HEK293T (cell line): ENCODE results near the gene RNF220.

Source experiments
- CTCF ChIA-PET: fragments of 350-600 bp; formaldehyde crosslinking; extraction: SDS; loops from one replicate; lab custom pipeline; 2021; ENCODE audit warnings: antibody characterized with exemption, inconsistent platforms; lab: Yijun Ruan, JAX
- POLR2A ChIA-PET: fragments of 350-600 bp; formaldehyde crosslinking; extraction: SDS; loops from one replicate; lab custom pipeline; 2020; ENCODE audit warnings: antibody characterized with exemption, inconsistent platforms; lab: Yijun Ruan, JAX
- DNase-seq: peaks from one replicate; pipeline ENCODE4 v3.0.0; 2012; ENCODE audit warnings: mixed read lengths; ENCODE audit errors: extremely low spot score
- ARNT ChIP-seq: fragments of 450-650 bp; IDR thresholded peaks from 2 replicates; pipeline ENCODE4 v1.6.1; 2017; ENCODE audit warnings: mild to moderate bottlenecking
- BHLHE40 ChIP-seq: fragments of 450-650 bp; IDR thresholded peaks from 2 replicates; pipeline ENCODE4 v1.6.1; 2016; ENCODE audit warnings: mild to moderate bottlenecking, moderate library complexity, borderline replicate concordance
- CTBP1 ChIP-seq: fragments of 450-650 bp; IDR thresholded peaks from 2 replicates; pipeline ENCODE4 v1.6.1; 2016; ENCODE audit warnings: borderline replicate concordance
- ELF4 ChIP-seq: fragments of 450-650 bp; IDR thresholded peaks from 2 replicates; pipeline ENCODE4 v1.6.1; 2017; ENCODE audit warnings: antibody characterized with exemption
- FOXA1 ChIP-seq: fragments of 450-650 bp; IDR thresholded peaks from 2 replicates; pipeline ENCODE4 v1.6.1; 2016; ENCODE audit warnings: mild to moderate bottlenecking
- FOXK2 ChIP-seq: fragments of 450-650 bp; IDR thresholded peaks from 2 replicates; pipeline ENCODE4 v1.6.1; 2016; ENCODE audit warnings: mild to moderate bottlenecking
- FOXM1 ChIP-seq: fragments of 450-650 bp; IDR thresholded peaks from 2 replicates; pipeline ENCODE4 v1.6.1; 2017; ENCODE audit warnings: mild to moderate bottlenecking, borderline replicate concordance
- HDGF ChIP-seq: fragments of 450-650 bp; IDR thresholded peaks from 2 replicates; pipeline ENCODE4 v1.6.1; 2017; ENCODE audit warnings: antibody characterized with exemption, borderline replicate concordance
- L3MBTL2 ChIP-seq: fragments of 450-650 bp; conservative IDR thresholded peaks from 2 replicates; pipeline ENCODE4 v1.6.1; 2016; ENCODE audit warnings: mild to moderate bottlenecking
- LEF1 ChIP-seq: fragments of 450-650 bp; IDR thresholded peaks from 2 replicates; pipeline ENCODE4 v1.6.1; 2017; ENCODE audit warnings: mild to moderate bottlenecking, borderline replicate concordance
- NFRKB ChIP-seq: fragments of 450-650 bp; IDR thresholded peaks from 2 replicates; pipeline ENCODE4 v1.6.1; 2016; ENCODE audit warnings: mild to moderate bottlenecking, moderate library complexity
- PKNOX1 ChIP-seq: fragments of 450-650 bp; IDR thresholded peaks from 2 replicates; pipeline ENCODE4 v1.6.1; 2016
- SP1 ChIP-seq: fragments of 450-650 bp; IDR thresholded peaks from 2 replicates; pipeline ENCODE4 v1.6.1; 2017
- SUZ12 ChIP-seq: fragments of 450-650 bp; IDR thresholded peaks from 2 replicates; pipeline ENCODE4 v1.6.1; 2016; ENCODE audit warnings: mild to moderate bottlenecking
- TARDBP ChIP-seq: fragments of 450-650 bp; IDR thresholded peaks from 2 replicates; pipeline ENCODE4 v1.6.1; 2016
- ZNF384 ChIP-seq: fragments of 450-650 bp; IDR thresholded peaks from 2 replicates; pipeline ENCODE4 v1.6.1; 2016

RNF220 gene

GRCh38 chr1:44423591-44424537 is 18.8 kb downstream of the RNF220 start:
- TF ChIP-seq BHLHE40 (no peak), FOXK2 (no peak)
- ChIA-PET POLR2A (interaction anchor here (1.9 kb wide), 1 partner anchor 19 kb away, joined by 4 read pairs; no protein-coding TSS in a partner anchor), CTCF (no interaction called here)
- no peak for DNase-seq

DNA sequence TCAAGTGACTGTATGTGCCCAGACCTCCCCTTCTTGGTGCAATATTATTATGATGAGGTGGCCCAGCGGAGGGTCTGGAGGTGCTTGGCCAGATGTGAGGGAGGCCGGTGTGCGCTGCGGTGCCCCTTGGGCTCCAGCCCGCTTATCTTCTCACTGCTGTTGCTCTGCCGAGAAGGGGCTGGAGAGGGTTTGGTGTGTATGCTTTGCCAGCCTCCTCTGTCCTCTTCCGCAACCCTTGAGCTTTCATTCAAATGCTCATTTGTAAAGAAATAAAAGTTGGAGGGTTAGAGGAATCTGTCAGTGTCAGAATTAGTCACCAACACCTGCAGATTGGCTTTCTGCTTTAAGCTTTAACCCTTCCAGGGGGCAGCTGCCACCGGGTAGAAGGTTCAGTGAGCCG is 19.7 kb downstream of the RNF220 start:
- POLR2A ChIA-PET = interaction anchor here (0.9 to 1.6 kb wide), 2 partner anchors 15 to 297 kb away, joined by 3 to 4 read pairs; no protein-coding TSS in a partner anchor
- TF ChIP-seq ZNF384 (no peak), BHLHE40 (no peak), CTBP1 (no peak), FOXA1 (no peak), HDGF (no peak), ARNT (no peak), TARDBP (no peak), NFRKB (no peak), ELF4 (no peak), SP1 (no peak), PKNOX1 (no peak), LEF1 (no peak), FOXM1 (no peak), FOXK2 (no peak), SUZ12 (no peak), L3MBTL2 (no peak)
- CTCF ChIA-PET = no interaction called here
- DNase-seq = no peak

DNA sequence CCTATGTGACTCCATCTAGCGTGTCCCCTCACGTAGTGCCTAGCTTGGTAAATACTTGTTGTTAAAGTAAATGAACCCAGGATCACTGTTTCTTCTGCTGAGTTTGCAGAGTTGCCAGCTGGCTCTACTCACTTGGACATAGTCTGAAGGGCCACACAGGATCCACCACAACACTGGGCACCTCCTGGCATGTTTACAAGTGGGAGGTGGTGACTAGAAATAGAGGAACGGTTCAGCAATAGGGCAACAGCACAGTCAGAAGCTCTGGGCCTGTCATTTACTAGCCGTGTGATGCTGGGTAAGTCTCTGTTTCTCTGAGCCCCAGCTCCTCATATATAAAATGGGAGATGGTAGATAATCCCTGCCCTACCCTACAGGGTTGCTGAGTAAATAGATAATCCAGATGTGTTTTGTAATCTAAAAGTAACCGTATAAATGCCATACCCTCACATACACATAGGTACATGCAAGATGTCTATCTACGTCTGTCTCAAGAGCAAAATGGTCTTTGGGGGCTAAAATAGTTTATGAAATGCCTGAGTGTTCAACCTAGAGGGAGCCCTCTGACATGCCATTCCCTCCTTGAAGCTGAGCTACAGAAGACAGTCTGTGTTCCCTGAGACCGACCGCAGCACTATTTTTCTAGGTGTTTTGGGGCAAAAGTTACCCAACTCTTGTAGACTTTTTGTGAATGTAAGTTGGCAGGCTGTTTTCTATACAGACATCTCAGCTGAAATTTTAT is 20.5 kb downstream of the RNF220 start:
- ChIA-PET POLR2A (interaction anchor here (0.9 to 1.6 kb wide), 3 partner anchors 12 to 296 kb away, joined by 3 to 4 read pairs (median 3); no protein-coding TSS in a partner anchor), CTCF (interaction anchor here (0.7 kb wide), 1 partner anchor 14 kb away, joined by 3 read pairs; no protein-coding TSS in a partner anchor)
- no peak for TF ChIP-seq FOXA1
- no peak for TF ChIP-seq SP1
- TF ChIP-seq FOXM1 = no peak
- no peak for TF ChIP-seq LEF1
- TF ChIP-seq FOXK2 = no peak
- no peak for TF ChIP-seq ZNF384
- TF ChIP-seq ELF4 = no peak
- TF ChIP-seq TARDBP = no peak
- TF ChIP-seq NFRKB = no peak
- TF ChIP-seq PKNOX1 = no peak
- no peak for TF ChIP-seq L3MBTL2
- no peak for TF ChIP-seq SUZ12
- no peak for TF ChIP-seq CTBP1
- no peak for TF ChIP-seq HDGF
- DNase-seq = no peak

- POLR2A ChIA-PET = no interaction called here
- CTCF ChIA-PET = no interaction called here
- DNase-seq = no peak
- no peak for TF ChIP-seq FOXA1
These were observed 26.8 kb downstream of the RNF220 start for GRCh38 chr1:44431861-44432260.

GRCh38 chr1:44433209-44433608 is 28.2 kb downstream of the RNF220 start:
- TF ChIP-seq SUZ12 = no peak
- no peak for TF ChIP-seq L3MBTL2
- TF ChIP-seq PKNOX1 = no peak
- no peak for TF ChIP-seq ELF4
- TF ChIP-seq FOXA1 = no peak
- TF ChIP-seq CTBP1 = no peak
- TF ChIP-seq NFRKB = no peak
- TF ChIP-seq TARDBP = no peak
- TF ChIP-seq SP1 = no peak
- no peak for TF ChIP-seq HDGF
- TF ChIP-seq FOXK2 = no peak
- TF ChIP-seq ARNT = no peak
- no peak for TF ChIP-seq ZNF384
- TF ChIP-seq LEF1 = no peak
- TF ChIP-seq BHLHE40 = no peak
- no peak for TF ChIP-seq FOXM1
- CTCF ChIA-PET = no interaction called here
- POLR2A ChIA-PET = no interaction called here
- no peak for DNase-seq
